Activated naive CD4-positive, alpha-beta T cell treated with anti-CD3 and anti-CD28 coated beads for 36 hours (primary cell): ENCODE data around the gene ARPC5L. TPM values are rescaled to one million over a fixed set of nuclear protein-coding genes. Genes with fewer than 3 reads are reported as not detected.

Experiments used
- CTCF ChIA-PET: fragments of 350-600 bp; sonication (Branson Sonifier 250); formaldehyde crosslinking; loops from one replicate; lab custom pipeline; 2021; ENCODE audit warnings: antibody characterized with exemption; lab: Charles Lee
- DNase-seq: peaks from one replicate; pipeline ENCODE4 v3.0.0-alpha.2; 2020
- H3K27ac Mint-ChIP-seq: one replicate; pipeline ENCODE4 v1.8.0; 2021; ENCODE audit warnings: mild to moderate bottlenecking, mixed read lengths
- H3K27me3 Mint-ChIP-seq: one replicate; pipeline ENCODE4 v1.8.0; 2021; ENCODE audit warnings: low read depth, mixed read lengths
- H3K36me3 Mint-ChIP-seq: one replicate; pipeline ENCODE4 v1.8.0; 2021; ENCODE audit warnings: low read depth, mixed read lengths
- H3K4me1 Mint-ChIP-seq: one replicate; pipeline ENCODE4 v1.8.0; 2021; ENCODE audit warnings: low read depth, mixed read lengths
- H3K4me3 Mint-ChIP-seq: one replicate; pipeline ENCODE4 v1.8.0; 2021; ENCODE audit warnings: mild to moderate bottlenecking, moderate library complexity, mixed read lengths
- H3K9me3 Mint-ChIP-seq: one replicate; pipeline ENCODE4 v1.8.0; 2021; ENCODE audit warnings: mixed read lengths
- intact Hi-C: fragments of 100-400 bp; cut with micrococcal nuclease; formaldehyde crosslinking; loops from one replicate; pipeline ENCODE4 v1.15.1; 2023
- total RNA-seq, 2 experiments: library from RNA; stranded (reverse); gene quantifications; one replicate each; pipeline ENCODE4 v1.2.3, GENCODE V29; 2021

Gene ARPC5L
- 100 to 1,000 TPM; 116 to 123 TPM for total RNA-seq

DNA sequence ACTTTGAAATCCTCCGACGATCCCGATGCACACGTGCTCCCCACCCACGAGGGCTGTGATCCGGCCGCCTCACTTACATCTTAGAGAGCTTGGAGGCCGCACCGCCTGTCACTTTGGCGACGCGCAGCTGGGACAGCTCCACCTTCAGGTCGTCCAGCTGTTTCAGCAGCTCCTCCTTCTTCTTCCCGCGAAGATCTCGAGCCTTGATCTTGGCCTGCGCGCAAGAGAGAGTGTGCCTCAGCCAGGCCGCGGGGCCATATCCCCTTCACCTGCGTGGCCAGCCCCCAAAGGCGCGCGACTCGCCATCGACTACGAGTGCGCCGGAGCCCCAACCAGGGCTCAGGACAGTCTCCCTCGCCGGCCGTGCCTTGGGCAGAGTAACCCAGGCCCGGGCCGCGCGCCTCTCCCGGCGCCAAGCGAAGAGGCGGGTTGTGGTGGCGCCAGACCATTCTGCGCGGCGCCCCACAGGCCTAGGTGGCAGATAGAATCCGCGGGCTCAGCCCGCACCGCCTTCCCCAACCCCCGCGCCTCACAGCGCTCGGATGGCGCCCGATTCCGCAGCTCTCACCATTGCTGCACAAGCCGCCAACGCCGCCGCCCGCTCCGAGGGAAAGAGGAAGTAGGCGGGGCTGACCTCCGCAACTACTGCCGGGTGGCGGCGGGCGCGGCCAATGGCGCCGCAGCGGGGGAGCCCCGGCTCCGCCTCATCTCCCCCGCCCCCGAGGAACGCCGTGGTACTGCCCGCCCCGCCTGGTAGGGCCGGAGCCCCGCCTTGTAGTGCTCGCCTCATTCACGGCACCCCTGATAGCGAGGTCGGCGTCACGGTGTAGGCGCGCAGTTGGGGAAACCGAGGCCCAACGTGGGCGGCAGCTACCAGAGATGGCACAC is at the start of gene ARPC5L, which contains the start of gene RPL35:
TSS of gene ARPC5L (plus strand) at position 789 of the 888 bp plus-strand sequence. CDS start 7,161 bp downstream, outside the sequence.
TSS of gene RPL35 (minus strand) at position 616 of the 888 bp plus-strand sequence. CDS start at position 571, 45 bp downstream.
- peaks cover 46% of the 10 kb centered on the region for H3K4me1 Mint-ChIP-seq
- H3K27me3 Mint-ChIP-seq, result no peaks in the 10 kb centered on the region
- H3K27ac Mint-ChIP-seq, result peak within 1 kb of the TSS; percentile 95
- CTCF ChIA-PET, result interaction anchor here (0.7 to 2.2 kb wide), 5 partner anchors 9 to 91 kb away, joined by 4 to 14 read pairs (median 6); partner anchors contain the start of genes NR6A1 and WDR38
- peak within 1 kb of the TSS; percentile 87 for H3K4me3 Mint-ChIP-seq
- DNase-seq, result peak; percentile 96
- no peaks in the 10 kb centered on the region for H3K9me3 Mint-ChIP-seq
- peaks cover 43% of the 10 kb centered on the region for H3K36me3 Mint-ChIP-seq
- intact Hi-C loops, result loop anchor here (1.0 to 5.0 kb wide), 7 partner anchors 9 to 401 kb away; partner anchors contain the start of genes GAPVD1, GOLGA1, HSPA5 and NR6A1

DNA sequence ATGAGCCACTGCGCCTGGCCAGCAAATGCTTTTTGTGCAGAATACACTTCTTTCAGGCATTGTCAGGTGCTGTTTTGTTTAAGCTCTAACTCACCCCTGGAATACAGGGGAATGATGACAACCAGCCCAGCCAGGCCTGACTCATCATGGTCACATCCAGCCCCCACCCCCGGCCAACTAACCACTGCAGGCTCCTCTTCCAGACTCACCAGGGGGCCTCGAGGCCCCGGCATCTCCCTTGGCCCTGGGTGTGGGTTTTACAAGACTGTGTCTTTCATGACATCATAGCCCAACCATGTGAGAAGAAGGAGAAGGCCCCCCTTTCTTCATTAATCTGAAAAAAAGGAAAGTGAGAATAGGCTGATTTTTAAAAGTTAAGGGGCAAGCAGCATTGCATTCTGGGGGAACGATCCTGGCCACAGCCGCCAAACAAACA is 49.5 kb upstream of the ARPC5L start:
- no peak for DNase-seq
- CTCF ChIA-PET, result no interaction called here
- H3K27ac Mint-ChIP-seq, result no peak overlapping the region
- intact Hi-C loops, result no loop called here
- H3K4me3 Mint-ChIP-seq, result no peak overlapping the region
- H3K27me3 Mint-ChIP-seq, result peaks cover 6% of the 10 kb centered on the region
- no peaks in the 10 kb centered on the region for H3K36me3 Mint-ChIP-seq
- H3K4me1 Mint-ChIP-seq, result no peaks in the 10 kb centered on the region
- no peaks in the 10 kb centered on the region for H3K9me3 Mint-ChIP-seq

DNA sequence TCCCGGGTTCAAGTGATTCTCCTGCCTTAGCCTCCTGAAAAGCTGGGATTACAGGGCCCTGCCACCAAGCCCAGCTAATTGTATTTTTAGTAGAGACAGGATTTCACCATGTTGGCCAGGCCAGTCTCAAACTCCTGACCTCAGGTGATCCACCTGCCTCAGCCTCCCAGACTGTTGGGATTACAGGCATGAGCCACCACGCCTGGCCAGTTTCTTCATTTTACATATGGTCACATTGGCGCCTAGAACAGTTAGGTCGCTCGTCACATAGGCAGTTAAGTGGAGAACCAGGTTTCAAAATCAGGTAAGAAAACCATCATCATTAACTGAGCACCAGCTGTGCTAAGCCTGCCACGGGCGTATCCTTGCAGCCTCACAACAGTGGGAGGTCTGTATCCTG is 48.9 kb upstream of the ARPC5L start:
- CTCF ChIA-PET, result no interaction called here

DNA sequence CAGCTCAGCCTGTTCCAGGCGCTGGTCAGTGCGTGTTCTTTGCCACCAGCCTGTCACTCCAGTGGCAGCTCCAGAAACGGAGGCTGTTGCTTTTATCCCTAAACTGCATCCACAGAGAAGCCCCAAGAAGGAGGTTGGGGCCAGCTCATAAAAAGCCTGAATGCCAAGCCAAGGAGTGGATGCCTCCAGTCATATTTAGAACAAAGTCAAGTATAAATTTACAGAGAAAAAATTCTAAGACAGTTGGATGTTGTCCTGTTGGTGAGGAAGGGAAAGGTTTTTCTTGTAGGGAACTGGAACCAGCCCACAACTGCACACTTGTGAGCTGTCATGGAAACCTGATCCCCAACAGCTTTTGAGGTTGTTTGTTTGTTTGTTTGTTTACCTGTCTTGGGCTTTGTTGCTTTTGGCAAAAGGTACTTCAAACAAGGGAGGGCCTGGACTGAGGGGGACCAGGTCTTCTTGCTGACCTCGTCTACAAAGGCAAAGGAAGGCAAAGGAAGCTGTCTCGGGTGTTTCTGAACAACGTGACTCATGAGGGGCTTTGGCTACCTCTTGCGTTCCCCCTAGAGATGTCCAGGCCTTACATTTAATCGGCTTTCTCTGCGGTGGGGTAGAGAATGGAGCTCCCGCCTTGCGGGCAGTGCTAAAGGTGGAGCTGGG is 48.3 kb upstream of the ARPC5L start:
- CTCF ChIA-PET, result no interaction called here
- H3K4me3 Mint-ChIP-seq, result no peak overlapping the region
- H3K27me3 Mint-ChIP-seq, result peaks cover 6% of the 10 kb centered on the region
- no peak for DNase-seq
- no peaks in the 10 kb centered on the region for H3K9me3 Mint-ChIP-seq
- intact Hi-C loops, result no loop called here
- H3K36me3 Mint-ChIP-seq, result no peaks in the 10 kb centered on the region
- H3K27ac Mint-ChIP-seq, result no peak overlapping the region
- H3K4me1 Mint-ChIP-seq, result peaks cover 7% of the 10 kb centered on the region

More for the DNA sequence above, 48.9 kb upstream of the ARPC5L start:
- intact Hi-C loops, result no loop called here
- peaks cover 6% of the 10 kb centered on the region for H3K27me3 Mint-ChIP-seq
- H3K4me3 Mint-ChIP-seq, result no peak overlapping the region
- no peak for DNase-seq
- H3K4me1 Mint-ChIP-seq, result peaks cover 1% of the 10 kb centered on the region
- no peaks in the 10 kb centered on the region for H3K36me3 Mint-ChIP-seq
- no peaks in the 10 kb centered on the region for H3K9me3 Mint-ChIP-seq
- H3K27ac Mint-ChIP-seq, result no peak overlapping the region

DNA sequence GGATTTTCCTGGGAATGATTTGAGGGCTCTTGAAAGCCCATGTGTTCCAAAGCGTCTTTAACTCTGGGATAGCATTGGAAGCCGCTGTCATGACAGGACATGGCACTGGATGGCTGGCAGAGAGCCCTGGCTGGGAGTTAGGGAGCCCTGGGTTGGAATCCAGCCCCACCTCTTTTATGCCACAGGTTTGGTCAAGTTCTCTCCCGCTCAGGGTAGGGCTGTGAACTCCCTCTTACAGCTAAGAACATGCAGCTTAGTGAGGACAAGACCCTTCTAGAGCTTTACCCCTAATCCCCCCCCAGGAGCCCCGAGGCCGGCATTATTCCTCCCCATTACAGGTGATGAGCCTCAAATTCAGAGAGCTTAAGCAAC is 47.8 kb upstream of the ARPC5L start:
- no peaks in the 10 kb centered on the region for H3K9me3 Mint-ChIP-seq
- CTCF ChIA-PET, result interaction anchor here (0.7 to 0.8 kb wide), 2 partner anchors 40 to 42 kb away, joined by 3 read pairs; no protein-coding TSS in a partner anchor
- no peak overlapping the region for H3K27ac Mint-ChIP-seq
- H3K4me1 Mint-ChIP-seq, result peaks cover 7% of the 10 kb centered on the region
- H3K4me3 Mint-ChIP-seq, result no peak overlapping the region
- no peak for DNase-seq
- peaks cover 7% of the 10 kb centered on the region for H3K27me3 Mint-ChIP-seq
- intact Hi-C loops, result no loop called here
- no peaks in the 10 kb centered on the region for H3K36me3 Mint-ChIP-seq

DNA sequence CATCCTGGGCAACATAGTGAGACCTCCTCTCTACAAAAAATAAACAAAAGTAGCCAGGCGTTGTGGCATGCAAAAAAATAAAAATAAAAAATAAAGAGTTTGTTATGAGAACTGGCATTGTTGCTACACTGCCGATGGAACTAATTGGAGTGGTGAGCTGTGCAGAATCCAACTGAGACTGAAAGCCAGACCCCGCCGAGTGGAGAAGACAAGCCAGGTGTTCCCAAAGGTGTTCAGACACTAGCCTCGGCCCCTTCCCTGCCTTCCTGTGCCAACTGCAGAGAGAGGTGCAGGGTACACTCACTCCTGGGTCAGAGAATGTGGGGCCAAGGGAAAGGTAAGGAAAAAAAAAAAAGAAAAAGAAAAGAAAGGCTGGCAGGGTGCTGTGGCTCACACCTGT is 46.3 kb upstream of the ARPC5L start:
- Mint-ChIP-seq H3K27ac (no peak overlapping the region), H3K4me1 (peaks cover 7% of the 10 kb centered on the region), H3K27me3 (peaks cover 10% of the 10 kb centered on the region), H3K36me3 (no peaks in the 10 kb centered on the region), H3K9me3 (no peaks in the 10 kb centered on the region), H3K4me3 (no peak overlapping the region)
- DNase-seq, result no peak
- intact Hi-C loops, result no loop called here
- CTCF ChIA-PET, result no interaction called here

DNA sequence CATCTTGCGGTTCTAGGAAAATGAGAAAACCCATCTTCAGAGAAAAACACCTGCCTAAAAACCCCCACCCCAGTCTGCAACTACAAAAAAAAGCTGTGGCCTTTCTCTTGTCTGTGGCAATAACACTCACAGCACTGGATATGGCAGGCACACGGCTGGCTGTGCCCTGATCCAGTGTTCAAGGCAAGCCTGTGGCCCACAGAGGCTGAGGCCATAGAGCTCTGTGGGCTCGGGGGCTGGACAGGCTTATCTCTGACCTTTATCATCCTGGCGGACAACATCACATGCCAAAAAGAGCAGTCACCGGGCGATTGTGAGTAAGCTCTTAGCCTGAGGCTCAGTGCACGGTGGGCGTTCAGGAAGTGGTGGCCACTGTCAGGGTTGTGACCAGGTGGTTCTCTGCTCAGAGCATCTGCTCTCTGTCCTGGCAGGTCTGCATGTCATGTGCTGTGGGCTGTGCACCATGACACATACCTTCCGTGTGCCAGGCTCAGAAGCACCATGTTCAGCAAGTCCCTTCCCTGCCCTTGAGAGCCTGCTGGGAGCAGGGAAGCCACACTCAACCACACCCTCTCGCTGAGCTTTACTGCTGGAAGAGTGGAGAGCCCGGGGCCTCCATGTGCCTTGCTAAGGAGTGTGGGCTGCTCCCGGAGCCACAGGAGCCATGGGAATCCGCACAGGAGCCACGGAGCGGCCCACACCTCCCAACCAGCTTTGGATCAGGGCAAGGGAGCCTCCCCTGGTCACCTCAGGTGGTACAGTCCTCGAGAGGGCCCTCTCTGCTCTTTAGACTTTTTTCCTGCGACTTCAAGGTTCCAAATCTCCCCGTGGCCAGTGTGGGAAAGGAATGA is 43.3 kb upstream of the ARPC5L start:
- Mint-ChIP-seq H3K9me3 (no peaks in the 10 kb centered on the region), H3K27me3 (peaks cover 10% of the 10 kb centered on the region), H3K4me3 (no peak overlapping the region), H3K36me3 (no peaks in the 10 kb centered on the region), H3K4me1 (peaks cover 7% of the 10 kb centered on the region), H3K27ac (no peak overlapping the region)
- CTCF ChIA-PET, result interaction anchor here (1.0 kb wide), 1 partner anchor 47 kb away, joined by 3 read pairs; the partner anchor contains the start of gene NR6A1
- peak; percentile 29 for DNase-seq
- intact Hi-C loops, result no loop called here

DNA sequence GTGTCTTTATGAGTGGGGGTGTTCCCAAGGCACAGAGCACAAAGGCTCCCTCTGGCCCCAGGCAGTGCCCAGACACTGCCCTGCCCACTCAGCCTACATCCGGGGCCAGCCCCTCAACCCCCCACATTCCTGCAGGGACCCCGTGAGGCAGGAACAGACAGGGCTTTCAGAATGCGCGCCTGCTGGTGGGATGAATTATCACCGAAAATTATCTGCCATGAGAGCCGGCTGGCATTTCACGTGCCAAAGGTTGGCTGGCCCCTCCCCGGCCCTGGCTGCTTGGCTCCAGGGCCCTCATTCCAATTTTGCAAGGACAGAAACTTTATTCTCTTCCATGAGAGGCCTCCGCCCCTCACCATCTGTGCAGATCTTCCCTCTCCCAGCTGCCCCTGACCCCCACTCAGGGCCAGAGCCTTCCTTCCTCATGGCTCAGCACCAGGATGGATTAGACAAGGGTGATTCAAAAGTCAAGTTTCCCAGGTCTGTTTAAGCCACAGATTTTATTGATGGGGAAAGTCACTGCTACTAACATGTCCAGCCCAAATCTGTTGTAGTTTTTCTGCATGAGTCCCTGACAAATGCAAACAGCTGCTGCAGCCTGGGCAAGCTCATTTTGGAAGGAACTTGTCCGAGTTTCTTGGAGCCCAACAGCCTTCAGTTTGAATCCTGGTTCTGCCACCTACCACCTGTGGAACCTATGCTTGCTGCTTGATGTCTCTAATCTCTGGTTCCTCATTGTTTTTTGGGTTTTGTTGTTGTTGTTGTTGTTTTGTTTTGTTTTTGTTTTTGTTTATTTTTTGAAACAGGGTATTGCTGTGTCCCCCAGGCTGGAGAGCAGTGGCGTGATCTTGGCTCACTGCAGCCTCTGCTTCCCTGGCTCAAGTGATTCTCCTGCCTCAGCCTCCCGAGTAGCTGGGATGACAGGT is 41.0 kb upstream of the ARPC5L start:
- Mint-ChIP-seq H3K4me1 (peaks cover 7% of the 10 kb centered on the region), H3K36me3 (no peaks in the 10 kb centered on the region), H3K9me3 (no peaks in the 10 kb centered on the region), H3K27ac (no peak overlapping the region), H3K27me3 (peaks cover 10% of the 10 kb centered on the region), H3K4me3 (no peak overlapping the region)
- CTCF ChIA-PET, result no interaction called here
- no peak for DNase-seq
- intact Hi-C loops, result no loop called here

DNA sequence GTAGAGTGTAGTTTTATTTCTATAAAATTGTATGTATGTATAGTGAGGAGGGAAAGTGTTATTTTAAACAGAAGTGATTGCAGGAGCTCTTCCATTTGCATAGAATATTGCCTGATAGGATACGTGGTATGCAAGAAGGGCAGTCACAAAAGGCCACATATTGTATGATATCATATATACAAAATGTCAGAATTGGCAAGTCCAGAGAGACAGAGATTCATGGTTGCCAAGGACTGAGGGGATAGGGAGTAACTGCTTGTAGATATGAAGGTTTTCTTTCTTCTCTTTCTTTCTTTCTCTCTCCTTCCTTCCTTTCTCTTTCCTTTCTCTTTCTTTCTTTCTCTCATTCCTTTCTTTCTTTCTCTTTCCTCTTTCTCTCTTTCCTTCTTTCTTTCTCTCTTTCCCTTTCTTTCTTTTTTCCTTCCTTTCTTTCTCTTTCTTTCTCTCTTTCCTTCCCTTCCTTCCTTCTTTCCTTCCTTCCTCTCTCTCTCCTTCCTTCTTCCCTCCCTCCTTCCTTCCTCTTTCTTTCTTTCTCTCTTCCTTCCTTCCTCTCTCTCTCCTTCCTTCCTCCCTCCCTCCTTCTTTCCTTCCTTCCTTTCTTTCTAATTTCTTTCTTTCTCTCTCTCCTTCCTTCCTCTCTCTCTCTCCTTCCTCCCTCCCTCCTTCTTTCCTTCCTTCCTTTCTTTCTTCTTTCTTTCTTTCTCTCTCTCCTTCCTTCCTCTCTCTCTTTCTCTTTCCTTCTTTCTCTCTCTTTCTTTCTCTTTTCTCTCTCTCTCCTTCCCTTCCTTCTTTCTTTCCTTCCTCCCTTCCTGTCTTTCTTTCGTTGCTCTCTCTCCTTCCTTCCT is 33.2 kb upstream of the ARPC5L start:
- H3K4me1 Mint-ChIP-seq, result no peaks in the 10 kb centered on the region
- peaks cover 5% of the 10 kb centered on the region for H3K27me3 Mint-ChIP-seq
- H3K9me3 Mint-ChIP-seq, result no peaks in the 10 kb centered on the region
- intact Hi-C loops, result no loop called here
- CTCF ChIA-PET, result no interaction called here
- no peak overlapping the region for H3K4me3 Mint-ChIP-seq
- no peak for DNase-seq
- H3K27ac Mint-ChIP-seq, result no peak overlapping the region
- no peaks in the 10 kb centered on the region for H3K36me3 Mint-ChIP-seq

DNA sequence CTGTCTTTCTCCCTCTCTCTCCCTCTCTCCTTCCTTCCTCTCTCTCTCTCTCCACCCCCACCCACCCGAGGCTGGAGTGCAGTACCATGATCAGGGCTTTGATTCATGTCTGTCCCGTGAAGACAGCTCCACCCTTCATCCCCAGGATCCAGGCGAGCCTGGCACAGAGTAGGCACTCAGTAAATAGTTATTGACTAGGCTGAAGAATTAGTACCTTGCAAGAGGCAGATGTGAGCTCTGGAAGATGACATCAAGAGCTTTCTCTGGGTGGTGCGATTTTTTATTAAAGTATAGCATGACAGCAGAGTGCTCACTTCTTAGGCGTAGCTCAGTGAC is 32.6 kb upstream of the ARPC5L start:
- Mint-ChIP-seq H3K27ac (no peak overlapping the region), H3K27me3 (peaks cover 5% of the 10 kb centered on the region), H3K9me3 (no peaks in the 10 kb centered on the region), H3K4me3 (no peak overlapping the region), H3K4me1 (no peaks in the 10 kb centered on the region), H3K36me3 (no peaks in the 10 kb centered on the region)
- intact Hi-C loops, result no loop called here
- CTCF ChIA-PET, result no interaction called here
- no peak for DNase-seq
